ENCODE data around the gene NTRK3. TPM values are rescaled to one million over a fixed set of nuclear protein-coding genes. Genes with fewer than 3 reads are reported as not detected.

Gene NTRK3
- total RNA-seq, 6 experiments from 2014 or later: 0.02 TPM; not detected in 5

- H3K27me3 Mint-ChIP-seq (ENCODE audit: insufficient read depth): no peaks in the 10 kb centered on the region; the same call in 1 of the 2 replicates
- DNase-seq: peak; percentile 36
- no peak overlapping the region for H3K27ac Mint-ChIP-seq
- no peaks in the 10 kb centered on the region for H3K9me3 Mint-ChIP-seq
- TF ChIP-seq CTCF (IDR thresholded peaks at IDR 0.05): no peak
- H3K36me3 Mint-ChIP-seq (ENCODE audit: low read depth): no peaks in the 10 kb centered on the region
- peaks cover 17% of the 10 kb centered on the region for H3K4me1 Mint-ChIP-seq (ENCODE audit: low read depth)
- no peak overlapping the region for H3K4me3 Mint-ChIP-seq
Measured at GRCh38 chr15:88018869-88019641, 237.5 kb downstream of the NTRK3 start.

GRCh38 chr15:88017753-88018152 lies 238.8 kb downstream of the NTRK3 start:
- no peaks in the 10 kb centered on the region for H3K9me3 Mint-ChIP-seq
- no peak for TF ChIP-seq CTCF (IDR thresholded peaks at IDR 0.05)
- H3K27me3 Mint-ChIP-seq (ENCODE audit: insufficient read depth): no peaks in the 10 kb centered on the region; the same call in 1 of the 2 replicates
- DNase-seq: no peak
- H3K27ac Mint-ChIP-seq: no peak overlapping the region
- H3K4me1 Mint-ChIP-seq (ENCODE audit: low read depth): peaks cover 17% of the 10 kb centered on the region
- no peaks in the 10 kb centered on the region for H3K36me3 Mint-ChIP-seq (ENCODE audit: low read depth)
- H3K4me3 Mint-ChIP-seq: no peak overlapping the region

- H3K27me3 Mint-ChIP-seq (ENCODE audit: insufficient read depth): no peaks in the 10 kb centered on the region; the same call in 1 of the 2 replicates
Measured at GRCh38 chr15:88016406-88016805, 240.1 kb downstream of the NTRK3 start.

GRCh38 chr15:88015228-88015860 lies 241.2 kb downstream of the NTRK3 start:
- DNase-seq: no peak
- Mint-ChIP-seq H3K36me3 (ENCODE audit: low read depth) (no peaks in the 10 kb centered on the region), H3K4me3 (no peak overlapping the region), H3K27ac (no peak overlapping the region), H3K27me3 (ENCODE audit: insufficient read depth) (no peaks in the 10 kb centered on the region; the same call in 1 of the 2 replicates), H3K4me1 (ENCODE audit: low read depth) (peaks cover 8% of the 10 kb centered on the region; the same call in 1 of the 2 replicates), H3K9me3 (no peaks in the 10 kb centered on the region)
- no peak for TF ChIP-seq CTCF (IDR thresholded peaks at IDR 0.05)

More at GRCh38 chr15:88016406-88016805, 240.1 kb downstream of the NTRK3 start:
- Mint-ChIP-seq H3K27ac (no peak overlapping the region), H3K4me3 (no peak overlapping the region), H3K9me3 (no peaks in the 10 kb centered on the region), H3K36me3 (ENCODE audit: low read depth) (no peaks in the 10 kb centered on the region), H3K4me1 (ENCODE audit: low read depth) (peaks cover 10% of the 10 kb centered on the region)
- TF ChIP-seq CTCF (IDR thresholded peaks at IDR 0.05): no peak
- DNase-seq: no peak

- Mint-ChIP-seq H3K9me3 (no peaks in the 10 kb centered on the region), H3K27ac (no peak overlapping the region), H3K4me3 (no peak overlapping the region), H3K27me3 (ENCODE audit: insufficient read depth) (no peaks in the 10 kb centered on the region; the same call in 1 of the 2 replicates), H3K4me1 (ENCODE audit: low read depth) (peaks cover 8% of the 10 kb centered on the region; the same call in 1 of the 2 replicates), H3K36me3 (ENCODE audit: low read depth) (no peaks in the 10 kb centered on the region)
- no peak for TF ChIP-seq CTCF (IDR thresholded peaks at IDR 0.05)
- no peak for DNase-seq
Measured at GRCh38 chr15:88014454-88015160, 241.9 kb downstream of the NTRK3 start.

Measured in HFFc6 (cell line).